MCF 10A (cell line): ENCODE results near the gene GTF2IRD1. TPM values are rescaled to one million over a fixed set of nuclear protein-coding genes. Genes with fewer than 3 reads are reported as not detected.
"Not testable (repeated sequence)": the region's sequence is repeated elsewhere in the genome, so short reads cannot be mapped to it uniquely, and the experiment has no call there.

ENCODE experiments used
- BruUV-seq: library from RNA; stranded (reverse); fragments of 400-500 nt; replicated peaks from 2 replicates; lab custom pipeline; 2021; lab: Mats Ljungman, UMichigan
- CTCF ChIA-PET: fragments of 300-600 bp; sonication (Branson Sonifier 250); formaldehyde crosslinking; extraction: SDS; loops from one replicate; lab custom pipeline; 2021; ENCODE audit warnings: antibody characterized with exemption, inconsistent platforms; lab: Yijun Ruan, JAX
- POLR2A ChIA-PET: fragments of 300-600, 350-650 bp; sonication (Branson Sonifier 250); formaldehyde crosslinking; extraction: SDS; loops from one replicate; lab custom pipeline; 2020; ENCODE audit warnings: antibody characterized with exemption, inconsistent platforms; lab: Yijun Ruan, JAX
- DNase-seq: peaks from one replicate; pipeline ENCODE4 v3.0.0-alpha.2; 2018; ENCODE audit not compliant: unreplicated experiment
- H3K27ac Mint-ChIP-seq: one replicate; pipeline ENCODE4 v1.8.0; 2022; ENCODE audit warnings: mild to moderate bottlenecking, low read depth, mixed read lengths; ENCODE audit not compliant: unreplicated experiment
- H3K27me3 Mint-ChIP-seq: one replicate; pipeline ENCODE4 v1.8.0; 2022; ENCODE audit warnings: mixed read lengths; ENCODE audit not compliant: insufficient read depth, unreplicated experiment
- H3K36me3 Mint-ChIP-seq: one replicate; pipeline ENCODE4 v1.8.0; 2022; ENCODE audit warnings: mild to moderate bottlenecking, moderate library complexity, mixed read lengths; ENCODE audit not compliant: insufficient read depth, unreplicated experiment
- H3K4me1 Mint-ChIP-seq: one replicate; pipeline ENCODE4 v1.8.0; 2022; ENCODE audit warnings: mixed read lengths; ENCODE audit not compliant: insufficient read depth, unreplicated experiment
- H3K4me3 Mint-ChIP-seq: one replicate; pipeline ENCODE4 v1.8.0; 2022; ENCODE audit warnings: mild to moderate bottlenecking, moderate library complexity, mixed read lengths; ENCODE audit not compliant: unreplicated experiment
- H3K9me3 Mint-ChIP-seq: one replicate; pipeline ENCODE4 v1.8.0; 2022; ENCODE audit warnings: mixed read lengths; ENCODE audit not compliant: unreplicated experiment
- intact Hi-C: fragments of 100-400 bp; cut with micrococcal nuclease; formaldehyde crosslinking; loops from 2 replicates; pipeline ENCODE4 v1.14.1; 2022
- total RNA-seq: library from RNA; stranded (reverse); gene quantifications from 2 replicates; pipeline ENCODE4 v1.2.3, GENCODE V29; 2022
- TF ChIP-seq, protein P1 (sequence below): fragments of 200-600 bp; IDR thresholded peaks from one replicate; pipeline ENCODE4 v1.8.0; 2022; ENCODE audit warnings: antibody characterized with exemption, mild to moderate bottlenecking; ENCODE audit not compliant: unreplicated experiment

GTF2IRD1 gene
- total RNA-seq, 1 experiment from 2014 or later = 77.6 TPM

- POLR2A ChIA-PET = no interaction called here
- no peaks in the 10 kb centered on the region for H3K9me3 Mint-ChIP-seq
- CTCF ChIA-PET = interaction anchor here (0.5 to 2.9 kb wide), 4 partner anchors 11 to 128 kb away, joined by 3 to 11 read pairs (median 4); no protein-coding TSS in a partner anchor
- no peak overlapping the region for H3K4me3 Mint-ChIP-seq
- no peak overlapping the region for H3K27ac Mint-ChIP-seq
- intact Hi-C loops = no loop called here
- no peaks in the 10 kb centered on the region for H3K27me3 Mint-ChIP-seq
- no peak for DNase-seq
- no peaks in the 10 kb centered on the region for H3K36me3 Mint-ChIP-seq
- no TSS peak for BruUV-seq
- H3K4me1 Mint-ChIP-seq = no peaks in the 10 kb centered on the region
- TF ChIP-seq, protein P1, sequence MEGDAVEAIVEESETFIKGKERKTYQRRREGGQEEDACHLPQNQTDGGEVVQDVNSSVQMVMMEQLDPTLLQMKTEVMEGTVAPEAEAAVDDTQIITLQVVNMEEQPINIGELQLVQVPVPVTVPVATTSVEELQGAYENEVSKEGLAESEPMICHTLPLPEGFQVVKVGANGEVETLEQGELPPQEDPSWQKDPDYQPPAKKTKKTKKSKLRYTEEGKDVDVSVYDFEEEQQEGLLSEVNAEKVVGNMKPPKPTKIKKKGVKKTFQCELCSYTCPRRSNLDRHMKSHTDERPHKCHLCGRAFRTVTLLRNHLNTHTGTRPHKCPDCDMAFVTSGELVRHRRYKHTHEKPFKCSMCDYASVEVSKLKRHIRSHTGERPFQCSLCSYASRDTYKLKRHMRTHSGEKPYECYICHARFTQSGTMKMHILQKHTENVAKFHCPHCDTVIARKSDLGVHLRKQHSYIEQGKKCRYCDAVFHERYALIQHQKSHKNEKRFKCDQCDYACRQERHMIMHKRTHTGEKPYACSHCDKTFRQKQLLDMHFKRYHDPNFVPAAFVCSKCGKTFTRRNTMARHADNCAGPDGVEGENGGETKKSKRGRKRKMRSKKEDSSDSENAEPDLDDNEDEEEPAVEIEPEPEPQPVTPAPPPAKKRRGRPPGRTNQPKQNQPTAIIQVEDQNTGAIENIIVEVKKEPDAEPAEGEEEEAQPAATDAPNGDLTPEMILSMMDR = no peak
Observed at GRCh38 chr7:74438327-74438726, 15.4 kb upstream of the GTF2IRD1 start.

- Mint-ChIP-seq H3K36me3 (no peaks in the 10 kb centered on the region), H3K4me3 (no peak overlapping the region), H3K4me1 (no peaks in the 10 kb centered on the region), H3K9me3 (no peaks in the 10 kb centered on the region), H3K27me3 (no peaks in the 10 kb centered on the region), H3K27ac (no peak overlapping the region)
- POLR2A ChIA-PET = no interaction called here
- TF ChIP-seq, protein P1 = no peak
- intact Hi-C loops = no loop called here
- CTCF ChIA-PET = interaction anchor here (0.5 to 2.9 kb wide), 5 partner anchors 9 to 126 kb away, joined by 3 to 13 read pairs (median 3); no protein-coding TSS in a partner anchor
- BruUV-seq = no TSS peak
- DNase-seq = no peak
Observed at GRCh38 chr7:74439541-74439940, 14.2 kb upstream of the GTF2IRD1 start.

- not testable (repeated sequence) for H3K36me3 Mint-ChIP-seq
Observed at GRCh38 chr7:74440143-74440542, 13.6 kb upstream of the GTF2IRD1 start.

DNA sequence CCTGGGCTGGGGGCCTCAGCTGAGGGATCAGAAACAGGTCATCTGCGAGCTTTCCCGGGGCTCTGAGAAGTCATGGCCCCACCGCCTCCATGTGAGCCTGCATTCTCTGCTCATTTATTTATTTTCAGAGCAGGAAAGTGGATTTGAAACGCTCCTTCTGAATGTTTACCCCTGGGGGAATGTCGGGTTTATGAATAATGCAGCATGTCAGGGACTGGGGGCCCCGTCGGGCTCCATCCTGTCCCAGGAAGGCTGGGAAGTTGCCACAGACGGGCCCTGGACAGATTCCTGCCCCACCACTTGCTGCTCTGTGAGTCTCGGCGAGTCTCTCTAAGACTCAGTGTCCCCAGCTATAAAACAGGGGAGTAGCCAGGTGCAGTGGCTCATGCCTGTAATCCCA lies 11.9 kb upstream of the GTF2IRD1 start:
- no peaks in the 10 kb centered on the region for H3K36me3 Mint-ChIP-seq
- no peak overlapping the region for H3K27ac Mint-ChIP-seq
- CTCF ChIA-PET = interaction anchor here (0.6 to 2.4 kb wide), 4 partner anchors 8 to 455 kb away, joined by 3 to 13 read pairs (median 4); no protein-coding TSS in a partner anchor
- POLR2A ChIA-PET = no interaction called here
- TF ChIP-seq, protein P1 = no peak
- intact Hi-C loops = no loop called here
- H3K4me3 Mint-ChIP-seq = no peak overlapping the region
- no peaks in the 10 kb centered on the region for H3K27me3 Mint-ChIP-seq
- no peak for DNase-seq
- BruUV-seq = no TSS peak
- no peaks in the 10 kb centered on the region for H3K4me1 Mint-ChIP-seq
- H3K9me3 Mint-ChIP-seq = no peaks in the 10 kb centered on the region

More at GRCh38 chr7:74440143-74440542, 13.6 kb upstream of the GTF2IRD1 start:
- H3K9me3 Mint-ChIP-seq, H3K27me3 Mint-ChIP-seq, DNase-seq, H3K4me3 Mint-ChIP-seq, intact Hi-C loops, H3K27ac Mint-ChIP-seq, H3K4me1 Mint-ChIP-seq, BruUV-seq, POLR2A ChIA-PET: not testable (repeated sequence)
- CTCF ChIA-PET = interaction anchor here (1.2 to 2.9 kb wide), 3 partner anchors 10 to 126 kb away, joined by 3 to 13 read pairs (median 11); no protein-coding TSS in a partner anchor
